A549 treated with GW870086 at 1 μM for 4 hours (cell line): ENCODE measurements around the gene CBR1. TPM values are rescaled to one million over a fixed set of nuclear protein-coding genes. Genes with fewer than 3 reads are reported as not detected.

Experiments used
- total RNA-seq: library from RNA; stranded (reverse); fragments of 200-300 nt; extraction: Qiagen RNA extraction; gene quantifications from 5 replicates; pipeline ENCODE4 v1.2.3, GENCODE V29; 2022; ENCODE audit warnings: low read depth

CBR1 gene
- total RNA-seq, result 154 to 171 TPM (median 166 TPM) in 5 replicates

DNA sequence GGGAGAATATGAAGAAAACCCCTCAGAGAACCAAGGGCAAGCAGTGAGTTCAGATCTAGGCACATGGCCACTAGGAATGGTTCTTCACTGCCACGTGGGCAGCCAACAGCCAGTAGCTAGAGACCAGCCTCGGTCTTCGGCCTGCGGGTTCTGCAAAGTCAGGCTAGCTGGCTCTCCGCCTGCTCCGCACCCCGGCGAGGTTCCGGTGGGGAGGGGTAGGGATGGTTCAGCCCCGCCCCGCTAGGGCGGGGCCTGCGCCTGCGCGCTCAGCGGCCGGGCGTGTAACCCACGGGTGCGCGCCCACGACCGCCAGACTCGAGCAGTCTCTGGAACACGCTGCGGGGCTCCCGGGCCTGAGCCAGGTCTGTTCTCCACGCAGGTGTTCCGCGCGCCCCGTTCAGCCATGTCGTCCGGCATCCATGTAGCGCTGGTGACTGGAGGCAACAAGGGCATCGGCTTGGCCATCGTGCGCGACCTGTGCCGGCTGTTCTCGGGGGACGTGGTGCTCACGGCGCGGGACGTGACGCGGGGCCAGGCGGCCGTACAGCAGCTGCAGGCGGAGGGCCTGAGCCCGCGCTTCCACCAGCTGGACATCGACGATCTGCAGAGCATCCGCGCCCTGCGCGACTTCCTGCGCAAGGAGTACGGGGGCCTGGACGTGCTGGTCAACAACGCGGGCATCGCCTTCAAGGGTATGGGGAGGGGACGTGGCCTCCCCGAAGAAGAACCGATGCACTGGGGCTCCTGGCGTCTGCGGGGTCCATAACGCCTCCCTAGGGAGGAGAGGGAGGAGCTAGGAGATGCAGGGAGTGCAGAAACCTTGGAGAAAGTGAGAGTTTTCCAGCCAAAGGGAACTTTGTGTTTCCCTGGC is at the start of gene CBR1:
Gene CBR1, plus strand, starts transcription at position 312 of the 871 bp plus-strand sequence. Its CDS starts 92 bp downstream, at position 404.

DNA sequence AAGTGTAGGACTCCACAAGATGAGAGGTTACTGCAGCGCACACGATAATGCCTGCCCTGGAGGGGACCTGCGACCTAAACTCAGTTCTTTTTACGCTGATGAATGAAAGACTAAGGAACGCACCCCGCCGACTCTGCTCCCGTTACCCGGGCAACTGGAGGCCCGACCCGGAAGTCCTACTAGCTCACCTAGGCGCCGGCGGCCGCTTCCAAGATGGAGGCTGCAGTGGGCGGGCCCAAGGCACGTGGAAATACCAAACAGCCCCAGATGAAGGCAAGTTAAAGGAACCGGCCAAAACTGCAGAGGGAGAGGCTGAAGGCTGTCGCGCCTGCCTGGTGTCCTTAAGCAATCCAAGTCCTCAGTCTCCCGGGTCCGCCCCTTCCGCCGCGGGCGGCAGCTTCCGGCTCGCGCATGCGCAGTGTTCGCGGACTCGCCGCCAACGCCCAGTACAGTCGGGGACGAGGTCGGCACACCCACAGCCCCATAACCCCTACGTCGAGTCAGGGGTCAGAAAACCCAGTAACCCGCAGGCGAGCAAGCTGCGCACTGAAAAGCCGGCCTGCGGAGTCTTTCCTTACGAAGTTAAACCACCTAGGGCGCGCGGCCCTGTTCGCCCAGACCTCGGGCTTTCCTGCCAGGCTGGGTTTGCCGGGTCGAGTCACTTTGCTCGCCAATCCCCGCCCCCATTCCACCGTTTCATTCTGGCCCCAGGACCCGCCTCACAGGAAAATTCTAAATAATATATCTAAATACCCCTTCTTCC is 9.5 kb upstream of the CBR1 start, which contains the start of gene SETD4:
Gene SETD4, minus strand, starts transcription at position 368 of the 763 bp plus-strand sequence. CDS start 1,638 bp downstream, outside the sequence.

Other genes with a start within 250 kb of the CBR1 start
- 8.6 to 9.9 TPM (median 9.4 TPM) in 5 replicates for gene SETD4, start 9.5 kb upstream of the CBR1 start, total RNA-seq
- 10.2 to 12.7 TPM (median 12.1 TPM) in 5 replicates for gene CBR3, start 65.1 kb downstream of the CBR1 start, total RNA-seq
- gene DOP1B, start 86.8 kb downstream of the CBR1 start, total RNA-seq, result 3.4 to 5.1 TPM (median 4.8 TPM) in 5 replicates